H9 (cell line): ENCODE data around the gene CST3. TPM values are rescaled to one million over a fixed set of nuclear protein-coding genes. Genes with fewer than 3 reads are reported as not detected.

ENCODE experiments used
- DNase-seq: peaks from one replicate; pipeline ENCODE4 v3.0.0-alpha.2; 2017
- H2AFZ ChIP-seq: one replicate; pipeline ENCODE4 v1.6.1; 2013; ENCODE audit warnings: mild to moderate bottlenecking, low read length, control low read depth, moderate library complexity
- H2AK5ac ChIP-seq: 2 replicates; pipeline ENCODE4 v1.6.1; 2013; ENCODE audit warnings: low read length, control low read depth, mixed read lengths; ENCODE audit not compliant: insufficient read length
- H2BK120ac ChIP-seq: one replicate; pipeline ENCODE4 v1.6.1; 2013; ENCODE audit warnings: low read depth, mild to moderate bottlenecking, low read length, control low read depth, inconsistent platforms; ENCODE audit not compliant: poor library complexity, severe bottlenecking
- H2BK12ac ChIP-seq: 2 replicates; pipeline ENCODE4 v1.6.1; 2013; ENCODE audit warnings: low read length, control low read depth, mixed read lengths, low read depth; ENCODE audit not compliant: insufficient read length
- H2BK15ac ChIP-seq: 2 replicates; pipeline ENCODE4 v1.6.1; 2013; ENCODE audit warnings: low read depth, low read length, control low read depth
- H2BK20ac ChIP-seq: one replicate; pipeline ENCODE4 v1.6.1; 2013; ENCODE audit warnings: low read depth, mild to moderate bottlenecking, low read length, control low read depth, inconsistent platforms; ENCODE audit not compliant: poor library complexity, severe bottlenecking
- H2BK5ac ChIP-seq: 2 replicates; pipeline ENCODE4 v1.6.1; 2013; ENCODE audit warnings: low read length, control low read depth, mixed read lengths; ENCODE audit not compliant: insufficient read length
- H3K14ac ChIP-seq: 2 replicates; pipeline ENCODE4 v1.6.1; 2013; ENCODE audit warnings: low read length, control low read depth; ENCODE audit not compliant: insufficient read depth
- H3K18ac ChIP-seq: 2 replicates; pipeline ENCODE4 v1.6.1; 2013; ENCODE audit warnings: low read depth, mild to moderate bottlenecking, mixed read lengths, low read length, control low read depth; ENCODE audit not compliant: insufficient read length
- H3K23ac ChIP-seq: 2 replicates; pipeline ENCODE4 v1.6.1; 2013; ENCODE audit warnings: low read length, control low read depth, mixed read lengths, low read depth; ENCODE audit not compliant: insufficient read length
- H3K23me2 ChIP-seq: 2 replicates; pipeline ENCODE4 v1.6.1; 2013; ENCODE audit warnings: low read depth, mild to moderate bottlenecking, mixed read lengths, low read length, control low read depth; ENCODE audit not compliant: insufficient read length, poor library complexity, severe bottlenecking
- H3K27ac ChIP-seq: 2 replicates; pipeline ENCODE4 v1.5.1; 2013; ENCODE audit warnings: low read length, control low read depth, mixed read lengths, low read depth; ENCODE audit not compliant: insufficient read length
- H3K27me3 ChIP-seq: 2 replicates; pipeline ENCODE4 v1.6.1; 2013; ENCODE audit warnings: low read length, control low read depth, inconsistent platforms; ENCODE audit not compliant: insufficient read depth
- H3K4ac ChIP-seq: 2 replicates; pipeline ENCODE4 v1.6.1; 2013; ENCODE audit warnings: low read depth, mild to moderate bottlenecking, control low read depth, inconsistent platforms, low read length, moderate library complexity
- H3K4me1 ChIP-seq: 2 replicates; pipeline ENCODE4 v1.6.1; 2013; ENCODE audit warnings: low read length, control low read depth, inconsistent platforms; ENCODE audit not compliant: insufficient read depth
- H3K4me2 ChIP-seq: 2 replicates; pipeline ENCODE4 v1.6.1; 2013; ENCODE audit warnings: low read length, control low read depth, mixed read lengths; ENCODE audit not compliant: insufficient read length, insufficient read depth
- H3K56ac ChIP-seq: 2 replicates; pipeline ENCODE4 v1.6.1; 2013; ENCODE audit warnings: low read depth, mild to moderate bottlenecking, mixed read lengths, low read length, control low read depth; ENCODE audit not compliant: insufficient read length
- H3K79me1 ChIP-seq: 2 replicates; pipeline ENCODE4 v1.6.1; 2013; ENCODE audit warnings: low read depth, mild to moderate bottlenecking, moderate library complexity, low read length, control low read depth, inconsistent platforms; ENCODE audit not compliant: insufficient read depth, poor library complexity, severe bottlenecking
- H3K79me2 ChIP-seq: 2 replicates; pipeline ENCODE4 v1.6.1; 2013; ENCODE audit warnings: low read length, control low read depth, inconsistent platforms; ENCODE audit not compliant: insufficient read depth
- H3K9ac ChIP-seq: 2 replicates; pipeline ENCODE4 v1.6.1; 2013; ENCODE audit warnings: low read length, control low read depth, mixed read lengths; ENCODE audit not compliant: insufficient read length; ENCODE audit errors: extremely low read depth
- H3K9me3 ChIP-seq: one replicate; pipeline ENCODE4 v1.6.1; 2013; ENCODE audit warnings: low read depth, low read length, inconsistent platforms; ENCODE audit not compliant: control insufficient read depth
- H3T11ph ChIP-seq: one replicate; pipeline ENCODE4 v1.6.1; 2013; ENCODE audit warnings: mild to moderate bottlenecking, low read length, control low read depth, inconsistent platforms
- H4K20me1 ChIP-seq: one replicate; pipeline ENCODE4 v1.6.1; 2013; ENCODE audit not compliant: control insufficient read depth, insufficient read length, insufficient read depth
- H4K5ac ChIP-seq: 2 replicates; pipeline ENCODE4 v1.6.1; 2013; ENCODE audit warnings: low read depth, mild to moderate bottlenecking, mixed read lengths, low read length, control low read depth; ENCODE audit not compliant: insufficient read length
- H4K8ac ChIP-seq: replicated peaks from 2 replicates; pipeline ENCODE4 v1.6.1; 2013; ENCODE audit warnings: low read length, control low read depth, mixed read lengths, low read depth; ENCODE audit not compliant: insufficient read length
- H4K91ac ChIP-seq: 2 replicates; pipeline ENCODE4 v1.6.1; 2013; ENCODE audit warnings: low read depth, mild to moderate bottlenecking, moderate library complexity, mixed read lengths, low read length, control low read depth; ENCODE audit not compliant: insufficient read length
- H3K27ac Mint-ChIP-seq, 3 experiments: 2 replicates in 2 of 3; 3 replicates in 1 of 3; pipeline ENCODE4 v1.8.0; 2020 to 2021; ENCODE audit warnings: mixed read lengths in 3 of 3, mild to moderate bottlenecking in 1 of 3, moderate library complexity in 1 of 3
- H3K27me3 Mint-ChIP-seq: 2 replicates; pipeline ENCODE4 v1.8.0; 2021; ENCODE audit warnings: low read depth, mild to moderate bottlenecking, moderate library complexity, mixed read lengths
- H3K36me3 Mint-ChIP-seq, 3 experiments: 2 replicates in 2 of 3; 3 replicates in 1 of 3; pipeline ENCODE4 v1.8.0; 2020 to 2021; ENCODE audit warnings: low read depth in 3 of 3, mixed read lengths in 3 of 3; ENCODE audit not compliant: insufficient read depth in 1 of 3
- H3K4me1 Mint-ChIP-seq, 2 experiments: 2 replicates each; pipeline ENCODE4 v1.8.0; 2020; ENCODE audit warnings: mixed read lengths in 2 of 2
- H3K4me3 Mint-ChIP-seq, 2 experiments: 2 replicates in 1 of 2; 3 replicates in 1 of 2; pipeline ENCODE4 v1.8.0; 2020 to 2021; ENCODE audit warnings: mild to moderate bottlenecking in 2 of 2, mixed read lengths in 2 of 2, moderate library complexity in 1 of 2
- H3K9me3 Mint-ChIP-seq, 2 experiments: 2 replicates in 1 of 2; 3 replicates in 1 of 2; pipeline ENCODE4 v1.8.0; 2020; ENCODE audit warnings: mild to moderate bottlenecking in 2 of 2, mixed read lengths in 2 of 2, moderate library complexity in 1 of 2
- CTCF ChIP-seq: fragments of 200-600 bp; sonication (generic); conservative IDR thresholded peaks from 3 replicates; pipeline ENCODE4 v1.8.0; 2021; ENCODE audit warnings: antibody characterized with exemption, mild to moderate bottlenecking
- WGBS: extraction: QIAGEN DNeasy Blood & Tissue Kit; methylation state at CpG from one replicate; pipeline ENCODE4 v1.1.7; 2013; ENCODE audit warnings: missing lambda C conversion rate, low lambda C conversion rate, mixed read lengths; ENCODE audit not compliant: insufficient read length; ENCODE audit errors: extremely low coverage; 5-methylcytosine and 5-hydroxymethylcytosine counted together
- total RNA-seq: library from RNA; stranded (reverse); gene quantifications from 2 replicates; pipeline ENCODE4 v1.2.1, GENCODE V29; 2021

CST3 gene
- total RNA-seq, 1 experiment from 2014 or later = 77.2 TPM

GRCh38 chr20:23631981-23632710, 5.6 kb downstream of the CST3 start:
- Histone ChIP-seq H3K56ac (no peak overlapping the region), H3K4ac (no peak overlapping the region), H3K79me1 (no peaks in the 10 kb centered on the region), H3T11ph (no peak overlapping the region), H3K79me2 (no peaks in the 10 kb centered on the region), H4K91ac (no peak overlapping the region), H4K5ac (no peak overlapping the region), H3K23ac (no peak overlapping the region), H2BK15ac (no peak overlapping the region), H4K20me1 (no peaks in the 10 kb centered on the region), H3K4me2 (no peak overlapping the region), H4K8ac (no peak overlapping the region), H3K9me3 (no peaks in the 10 kb centered on the region), H3K14ac (no peak overlapping the region), H3K27me3 (no peaks in the 10 kb centered on the region), H3K18ac (no peak overlapping the region), H2BK5ac (no peak overlapping the region), H2BK120ac (no peak overlapping the region), H2BK12ac (no peak overlapping the region), H2AK5ac (no peak overlapping the region), H2AFZ (no peak overlapping the region), H3K27ac (no peak overlapping the region), H2BK20ac (no peak overlapping the region), H3K23me2 (peaks cover 3% of the 10 kb centered on the region), H3K9ac (no peak overlapping the region), H3K4me1 (peaks cover 2% of the 10 kb centered on the region; the same call in 1 of the 2 replicates)
- H3K36me3 Mint-ChIP-seq = peaks cover 0 to 12% (median 0%) of the 10 kb centered on the region in 3 experiments; a peak in 5 of 7 replicates
- no peak overlapping the region for H3K27ac Mint-ChIP-seq
- H3K4me3 Mint-ChIP-seq = no peak overlapping the region
- WGBS = no CpG with 5 or more reads among the region's 12 CpGs
- DNase-seq = no peak
- H3K27me3 Mint-ChIP-seq = peaks cover 14% of the 10 kb centered on the region
- H3K4me1 Mint-ChIP-seq = peaks cover 21 to 32% of the 10 kb centered on the region in 2 experiments
- TF ChIP-seq CTCF = no peak
- peaks cover 0 to 3% of the 10 kb centered on the region in 2 experiments; a peak in 1 of 5 replicates for H3K9me3 Mint-ChIP-seq
